HG02973 (cell line): ENCODE results near the gene SNRNP35.
"Not testable (repeated sequence)": the region's sequence is repeated elsewhere in the genome, so short reads cannot be mapped to it uniquely, and the experiment has no call there.

ENCODE experiments used
- ATAC-seq: cut with Tn5 transposase; IDR thresholded peaks from one replicate; pipeline ENCODE4 v1.9.1; 2021; ENCODE audit warnings: moderate library complexity; ENCODE audit not compliant: unreplicated experiment

SNRNP35 gene

GRCh38 chr12:123446333-123446713 is 11.6 kb upstream of the SNRNP35 start:
- ATAC-seq, result no peak

DNA sequence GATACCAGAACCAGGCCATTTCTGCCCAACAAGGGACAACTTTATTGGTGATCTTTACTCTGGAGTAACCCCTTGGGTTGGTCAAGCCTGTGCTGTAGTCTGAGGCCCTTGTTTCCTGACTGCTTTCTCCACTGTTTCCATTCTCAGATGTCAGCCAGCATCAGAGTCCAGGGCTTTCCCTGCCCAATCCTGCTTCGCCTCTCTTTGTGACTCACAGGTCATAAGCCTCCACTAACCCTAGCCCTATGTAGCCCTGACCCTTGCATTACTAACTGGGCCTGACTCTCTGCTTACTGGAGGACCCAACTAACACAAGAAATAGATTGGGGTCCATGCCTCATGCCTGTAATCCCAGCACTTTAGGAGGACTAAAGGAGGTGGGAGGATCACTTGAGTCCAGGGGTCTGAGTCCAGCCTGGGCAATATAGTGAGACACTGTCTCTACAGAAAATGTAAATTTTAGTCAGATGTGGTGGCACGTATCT is 8.6 kb upstream of the SNRNP35 start:
- ATAC-seq, result no peak

- no peak for ATAC-seq
These were observed 8.1 kb upstream of the SNRNP35 start for GRCh38 chr12:123449856-123450255.

GRCh38 chr12:123450636-123451035 is 7.3 kb upstream of the SNRNP35 start:
- ATAC-seq, result no peak

DNA sequence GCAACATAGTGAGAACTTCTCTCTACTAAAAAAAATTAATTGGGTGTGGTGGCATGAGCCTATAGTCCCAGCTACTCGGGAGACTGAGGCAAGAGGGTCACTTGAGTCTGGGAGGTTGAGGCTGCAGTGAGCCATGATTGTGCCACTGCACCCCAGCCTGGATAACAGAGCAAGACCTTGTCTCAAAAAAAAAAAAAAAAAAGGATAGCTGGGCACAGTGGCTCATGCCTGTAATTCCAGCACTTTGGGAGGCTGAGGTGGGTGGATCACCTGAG is 5.7 kb upstream of the SNRNP35 start:
- ATAC-seq, result not testable (repeated sequence)

DNA sequence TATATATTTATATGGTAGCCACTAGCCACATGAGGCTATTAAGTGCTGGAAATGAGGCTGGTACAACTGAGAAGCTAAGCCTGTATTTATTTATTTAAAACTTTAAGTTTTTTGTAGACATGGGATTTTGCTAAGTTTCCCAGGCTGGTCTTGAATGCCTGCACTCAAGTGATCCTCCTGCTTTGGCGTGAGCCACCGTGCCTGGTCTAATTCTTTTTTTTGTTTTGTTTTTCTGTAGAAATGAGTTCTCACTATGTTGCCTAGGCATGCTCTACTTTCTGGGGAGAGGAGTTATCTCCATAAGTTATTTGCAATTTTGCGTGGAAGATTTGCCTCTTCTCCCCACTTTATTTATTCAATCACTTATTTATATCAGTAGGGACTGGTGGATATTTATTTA is 4.8 kb upstream of the SNRNP35 start:
- ATAC-seq, result no peak

DNA sequence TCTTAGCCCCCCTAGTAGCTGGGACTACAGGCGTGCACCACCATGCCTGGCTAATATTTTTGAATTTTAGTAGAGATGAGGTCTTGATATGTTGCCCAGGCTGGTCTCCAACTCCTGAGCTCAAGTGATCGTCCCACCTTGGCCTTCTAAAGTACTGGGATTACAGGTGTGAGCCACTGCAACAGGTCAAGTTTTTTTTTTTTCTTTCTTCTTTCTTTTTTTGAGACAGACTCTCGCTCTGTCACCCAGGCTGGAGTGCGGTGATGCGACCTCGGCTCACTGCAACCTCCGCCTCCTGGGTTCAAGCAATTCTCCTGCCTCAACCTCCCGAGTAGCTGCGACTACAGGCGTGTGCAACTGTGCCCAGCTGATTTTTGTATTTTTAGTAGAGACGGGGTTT is 5.2 kb downstream of the SNRNP35 start:
- ATAC-seq, result not testable (repeated sequence)

- ATAC-seq, result no peak
These were observed 7.1 kb downstream of the SNRNP35 start for GRCh38 chr12:123465084-123465483.

DNA sequence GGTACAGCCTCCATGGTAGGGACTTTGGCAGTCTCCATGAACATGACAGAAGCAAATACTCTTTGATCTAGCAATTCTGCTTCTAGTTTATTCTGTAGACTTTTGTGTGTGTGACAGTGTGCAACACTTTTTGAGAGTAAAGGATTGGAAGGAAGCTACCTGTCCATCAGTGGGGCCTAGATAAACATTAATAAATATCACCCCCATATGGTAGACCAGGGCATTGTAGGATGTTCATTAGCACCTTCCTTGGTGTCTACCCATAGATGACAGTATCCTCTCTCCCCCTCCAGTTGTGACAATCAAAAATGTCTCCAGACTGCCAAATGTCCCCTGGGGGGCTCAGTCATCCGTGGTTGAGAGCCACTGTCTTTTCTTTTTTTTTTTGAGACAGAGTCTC is 10.8 kb downstream of the SNRNP35 start:
- no peak for ATAC-seq

- ATAC-seq, result no peak
These were observed 12.0 kb downstream of the SNRNP35 start for GRCh38 chr12:123469978-123470377.

DNA sequence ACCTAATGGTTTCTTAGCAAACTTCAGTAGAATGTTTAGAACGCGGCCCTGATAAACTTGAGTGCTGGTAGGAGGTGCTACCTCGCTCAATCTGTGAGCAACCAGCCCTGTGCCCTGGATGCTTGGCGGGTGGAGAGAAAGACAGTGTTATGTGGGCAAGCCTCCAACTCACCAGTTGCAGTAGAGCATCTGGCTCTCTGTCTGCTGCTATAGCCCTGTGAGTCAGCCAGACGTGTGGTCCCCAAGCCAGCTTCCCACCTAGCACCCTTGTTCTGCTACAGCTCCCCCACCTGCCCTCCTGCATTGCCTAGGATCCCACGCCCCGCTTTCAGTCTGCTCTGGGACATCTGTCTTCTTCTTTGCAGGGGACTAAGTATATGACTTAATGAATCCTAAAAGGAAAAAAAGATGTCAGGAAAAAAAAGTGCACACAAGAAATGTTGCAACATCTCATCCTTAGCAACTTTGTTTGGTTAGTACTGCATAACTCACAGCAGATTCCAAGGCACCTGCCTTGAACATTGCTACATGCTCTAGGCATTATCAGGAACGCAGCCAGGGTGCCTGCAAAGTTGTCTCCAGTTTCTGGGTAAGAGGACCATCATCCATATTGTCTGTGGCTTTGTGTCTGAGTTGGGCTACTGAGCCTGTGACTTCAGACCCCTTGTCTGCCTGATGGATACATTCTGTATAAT is 13.6 kb downstream of the SNRNP35 start:
- ATAC-seq, result no peak

DNA sequence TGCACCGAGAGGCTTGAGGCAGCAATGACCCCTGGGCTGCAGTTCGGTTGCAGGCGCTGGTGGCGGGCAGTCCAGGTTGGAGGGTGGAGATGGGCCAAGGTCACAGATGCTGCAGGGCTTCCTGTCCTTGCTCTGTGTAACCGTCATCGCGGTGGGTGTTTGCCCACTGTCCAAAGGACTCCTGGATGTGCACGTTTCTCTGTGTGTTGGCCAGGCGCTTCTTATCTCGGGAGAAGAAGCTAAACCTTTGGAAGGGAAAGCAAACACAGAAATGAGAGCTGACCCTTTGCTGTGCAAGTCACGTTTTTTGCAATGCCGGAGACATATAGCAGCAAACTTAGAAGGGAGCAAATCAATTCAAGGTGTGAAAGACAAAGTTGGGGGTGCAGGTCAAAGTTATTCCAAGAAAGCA is 14.5 kb downstream of the SNRNP35 start:
- no peak for ATAC-seq

GRCh38 chr12:123474485-123475245 is 16.7 kb downstream of the SNRNP35 start:
- no peak for ATAC-seq

GRCh38 chr12:123475246-123475703 is 17.3 kb downstream of the SNRNP35 start:
- no peak for ATAC-seq

DNA sequence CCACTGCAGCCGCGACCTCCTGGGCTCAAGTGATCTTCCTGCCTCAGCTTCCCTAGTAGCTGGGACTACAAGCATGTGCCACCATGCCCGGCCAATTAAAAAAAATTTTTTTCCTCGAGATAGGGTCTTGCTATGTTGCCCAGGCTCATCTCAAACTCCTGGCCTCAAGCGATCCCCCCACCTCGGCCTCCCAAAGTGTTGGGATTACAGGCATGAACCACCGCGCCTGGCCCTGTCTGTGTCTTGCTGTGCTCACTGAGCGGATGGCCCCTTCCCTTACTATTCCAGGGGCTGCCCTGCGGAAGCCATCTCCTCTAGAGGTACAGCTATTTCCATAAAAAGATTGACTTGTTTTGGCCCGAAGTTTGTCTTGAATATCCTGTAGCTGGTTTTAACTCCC is 20.1 kb downstream of the SNRNP35 start:
- ATAC-seq, result no peak

- ATAC-seq, result no peak
These were observed 20.8 kb downstream of the SNRNP35 start for GRCh38 chr12:123478762-123479161.

- no peak for ATAC-seq
These were observed 21.7 kb downstream of the SNRNP35 start for GRCh38 chr12:123479442-123480180.

- not testable (repeated sequence) for ATAC-seq
These were observed 23.3 kb downstream of the SNRNP35 start for GRCh38 chr12:123481251-123481650.

DNA sequence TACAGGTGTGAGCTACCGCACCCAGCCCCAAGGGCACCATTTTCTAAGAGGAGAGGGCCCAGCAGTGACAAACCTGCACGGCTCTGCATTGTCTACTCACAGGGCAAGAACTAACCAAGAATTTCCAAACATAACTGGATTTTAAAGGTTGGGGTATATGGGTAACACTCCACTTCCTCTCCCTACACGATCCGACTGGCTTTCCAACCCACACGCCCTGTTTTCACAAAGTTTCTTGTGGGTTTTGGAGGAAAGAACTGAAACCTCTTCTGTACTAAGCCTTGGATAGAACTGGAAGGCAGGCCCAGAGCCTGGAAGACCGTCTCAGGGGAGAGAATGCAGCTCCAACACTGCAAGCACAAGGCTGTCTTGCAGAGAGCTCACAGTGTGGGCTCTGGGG is 24.9 kb downstream of the SNRNP35 start:
- no peak for ATAC-seq

DNA sequence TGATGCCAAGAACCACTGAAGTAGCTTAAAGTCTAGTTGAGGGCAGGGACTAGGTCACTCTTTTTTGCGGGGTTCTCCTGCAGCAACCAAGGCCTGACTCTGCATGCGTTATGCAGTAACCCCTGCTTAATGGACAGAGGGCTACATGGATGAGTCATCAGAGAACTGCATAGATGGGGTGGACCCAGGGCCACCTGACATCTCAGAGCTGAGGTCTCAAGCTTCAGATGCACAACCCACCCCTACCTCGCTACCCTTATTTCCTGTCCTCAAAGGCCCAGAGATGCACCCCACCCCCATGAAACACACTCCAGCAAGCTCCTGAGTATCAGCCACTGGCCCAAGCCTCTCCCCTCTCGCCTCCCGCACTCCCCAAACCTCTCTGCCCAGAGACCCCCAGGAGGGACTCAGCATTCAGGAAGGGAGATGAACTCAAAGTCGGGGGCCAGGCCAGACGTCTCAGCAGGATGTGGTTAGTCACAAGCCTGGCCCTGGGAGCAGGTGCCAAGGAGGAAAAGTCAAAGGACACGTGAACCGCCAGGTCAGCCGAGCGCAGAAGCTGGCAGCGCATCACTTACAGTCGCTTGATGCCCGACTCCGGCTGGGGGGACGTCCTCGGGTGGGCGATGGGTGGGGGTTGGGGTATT is 25.8 kb downstream of the SNRNP35 start:
- no peak for ATAC-seq

DNA sequence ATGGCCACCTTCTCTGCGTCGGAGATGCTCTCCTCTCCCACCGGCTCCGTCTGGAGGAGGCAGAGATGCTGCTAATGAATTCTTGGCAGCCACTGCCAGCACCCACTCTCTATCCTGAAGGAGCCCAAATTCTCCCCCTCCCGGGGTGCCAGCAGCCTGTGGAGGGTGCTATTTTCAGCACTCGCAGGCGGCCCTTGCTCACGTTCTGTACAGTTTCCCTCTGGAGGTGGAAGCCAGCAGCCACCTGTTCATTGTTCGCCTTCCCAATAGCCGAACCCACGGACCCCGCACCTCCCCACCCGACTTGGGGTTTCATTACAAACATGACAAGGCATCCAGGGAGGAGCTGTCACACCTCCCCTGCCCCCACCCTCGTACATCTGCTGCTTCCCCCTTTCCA is 27.8 kb downstream of the SNRNP35 start:
- no peak for ATAC-seq
